Lung (tissue), 12 donors: Measurements from ENCODE around the gene SUPT4H1. TPM values are rescaled to one million over a fixed set of nuclear protein-coding genes. Genes with fewer than 3 reads are reported as not detected.

Experiments
- ATAC-seq: fragments of 200-7000 bp; cut with Tn5 transposase; one replicate; pipeline ENCODE4 v1.9.1; 2020; ENCODE audit warnings: moderate number of reproducible peaks; ENCODE audit not compliant: insufficient read depth, low FRiP score
- DNase-seq, 3 donors: peaks; one replicate each; pipeline ENCODE4 v3.0.0-alpha.2; 2013 to 2017
- H3K27ac ChIP-seq, 2 donors: one replicate each; pipeline ENCODE4 v1.5.1; 2013; ENCODE audit warnings: mild to moderate bottlenecking in 2 of 2, moderate library complexity in 2 of 2, control low read depth in 1 of 2, inconsistent platforms in 1 of 2, low read depth in 1 of 2, low read length in 1 of 2
- H3K27me3 ChIP-seq, 3 donors: one replicate each; pipeline ENCODE4 v1.5.1; 2013; ENCODE audit warnings: low read length in 2 of 3; ENCODE audit not compliant: control insufficient read depth in 3 of 3, insufficient read depth in 3 of 3
- H3K36me3 ChIP-seq, 4 donors: one replicate each; pipeline ENCODE4 v1.5.1; 2013; ENCODE audit warnings: low read length in 4 of 4, mild to moderate bottlenecking in 1 of 4, moderate library complexity in 1 of 4; ENCODE audit not compliant: control insufficient read depth in 4 of 4, insufficient read depth in 4 of 4
- H3K4me1 ChIP-seq, 5 donors: one replicate each; pipeline ENCODE4 v1.5.1; 2013; ENCODE audit warnings: low read length in 5 of 5, mild to moderate bottlenecking in 2 of 5, moderate library complexity in 1 of 5; ENCODE audit not compliant: control insufficient read depth in 5 of 5, insufficient read depth in 5 of 5
- H3K4me3 ChIP-seq: one replicate; pipeline ENCODE4 v1.5.1; 2013; ENCODE audit warnings: mild to moderate bottlenecking, control low read depth, moderate library complexity
- H3K9ac ChIP-seq, 2 donors: one replicate each; pipeline ENCODE4 v1.5.1; 2013; ENCODE audit warnings: low read length in 2 of 2, control low read depth in 1 of 2; ENCODE audit not compliant: insufficient read depth in 1 of 2
- H3K9me3 ChIP-seq, 4 donors: one replicate each; pipeline ENCODE4 v1.5.1; 2013; ENCODE audit warnings: low read length in 3 of 4, mild to moderate bottlenecking in 1 of 4, moderate library complexity in 1 of 4; ENCODE audit not compliant: control insufficient read depth in 4 of 4, insufficient read depth in 3 of 4
- CTCF ChIP-seq: IDR thresholded peaks from 2 replicates; pipeline ENCODE4 v1.5.1; 2012; ENCODE audit warnings: mild to moderate bottlenecking; ENCODE audit errors: control extremely low read depth, extremely low read depth
- WGBS, 2 donors: extraction: QIAGEN DNeasy Blood & Tissue Kit; methylation state at CpG; one replicate each; pipeline ENCODE4 v1.1.7; 2013; 5-methylcytosine and 5-hydroxymethylcytosine counted together
- polyA plus RNA-seq, 2 donors: library from polyadenylated mRNA; stranded (reverse); fragments of 200-250 nt; gene quantifications; one replicate each; pipeline ENCODE4 v1.2.1, GENCODE V29; 2013
- total RNA-seq, 2 donors: library from RNA; depleted of rRNA in 1 of 2; stranded (reverse); fragments of >200 nt in 1 of 2; gene quantifications; one replicate each; pipeline ENCODE4 v1.2.1, GENCODE V29; 2014 to 2021
- donor health status: control.
- donor health status: control.
- donor health status: Bipolar disorder and iron deficiency.
- donor health status: healthy.
- donor health status: DM: yes; HTN: yes; CAD: no.

SUPT4H1 gene
- total and polyA plus RNA-seq, 4 donors, result 54.6 to 97.5 (median 67.4) TPM

DNA sequence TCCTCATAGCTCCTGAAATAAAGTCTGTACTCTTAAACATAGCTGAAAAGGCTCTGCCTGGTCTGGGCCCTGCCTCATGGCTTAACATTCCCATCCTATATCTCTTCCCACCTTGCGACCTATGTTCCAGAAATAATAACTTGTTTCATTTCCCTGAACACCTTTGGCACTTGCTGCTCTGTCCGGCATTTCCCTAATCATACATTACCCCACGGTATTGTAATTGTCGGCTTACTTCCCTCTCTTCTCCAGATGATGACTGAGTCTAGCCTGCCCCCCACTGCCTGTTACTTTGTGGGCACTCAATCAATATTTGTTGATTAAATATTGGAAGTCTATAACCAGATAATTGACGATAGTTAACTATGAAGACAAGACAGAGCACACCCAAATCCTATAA, 23.3 kb upstream of the SUPT4H1 start:
- peaks cover 0 to 30% (median 6%) of the 10 kb centered on the region in 5 donors for H3K4me1 ChIP-seq
- H3K9me3 ChIP-seq, result no peaks in the 10 kb centered on the region
- no peak overlapping the region for H3K9ac ChIP-seq
- H3K4me3 ChIP-seq, result no peak overlapping the region
- DNase-seq (no peak), ATAC-seq (no peak)
- no peak for TF ChIP-seq CTCF
- no peak overlapping the region for H3K27ac ChIP-seq
- H3K27me3 ChIP-seq, result no peaks in the 10 kb centered on the region
- peaks cover 0 to 3% (median 1%) of the 10 kb centered on the region in 4 donors for H3K36me3 ChIP-seq
- WGBS, 2 donors, result 43 to 61% methylated on average over 5 of the region's 5 CpGs

- Histone ChIP-seq H3K36me3 (peaks cover 0 to 2% (median 0%) of the 10 kb centered on the region in 4 donors), H3K27me3 (no peaks in the 10 kb centered on the region), H3K4me3 (no peak overlapping the region), H3K4me1 (peaks cover 0 to 18% (median 5%) of the 10 kb centered on the region in 5 donors), H3K9me3 (no peaks in the 10 kb centered on the region), H3K27ac (no peak overlapping the region), H3K9ac (no peak overlapping the region)
- WGBS, 2 donors, result 100% methylated on average over 1 of the region's 1 CpG
- no peak for ATAC-seq
- no peak for TF ChIP-seq CTCF
- DNase-seq, result no peak
Observed at GRCh38 chr17:58373923-58374322, 21.9 kb upstream of the SUPT4H1 start.

DNA sequence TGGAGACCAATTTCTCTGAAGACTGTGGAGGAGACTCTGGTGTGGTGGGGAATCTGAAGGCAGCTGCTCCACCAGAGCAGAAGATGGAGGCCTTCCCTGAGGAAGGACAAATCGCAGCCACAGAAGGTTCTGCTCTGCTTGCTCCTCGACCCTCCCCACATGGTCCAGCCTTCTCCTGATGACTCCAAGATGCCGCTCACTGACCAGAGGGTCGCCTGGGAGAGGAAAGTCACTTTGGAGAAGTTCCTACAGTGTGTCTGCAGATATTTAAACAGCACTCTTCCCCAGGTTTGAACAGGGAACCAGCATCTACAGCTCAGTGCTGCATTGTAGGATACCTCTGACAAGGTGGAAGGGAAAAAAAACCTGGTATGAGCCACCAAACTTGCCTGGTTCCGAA, 21.0 kb upstream of the SUPT4H1 start:
- TF ChIP-seq CTCF, result no peak
- WGBS, 2 donors, result 91% methylated on average over 5 of the region's 5 CpGs
- H3K27ac ChIP-seq, result no peak overlapping the region

More for the DNA sequence above, 21.0 kb upstream of the SUPT4H1 start:
- ATAC-seq (no peak), DNase-seq (no peak)
- H3K4me3 ChIP-seq, result no peak overlapping the region
- H3K27me3 ChIP-seq, result no peaks in the 10 kb centered on the region
- peaks cover 0 to 16% (median 5%) of the 10 kb centered on the region in 5 donors for H3K4me1 ChIP-seq
- H3K9me3 ChIP-seq, result no peaks in the 10 kb centered on the region
- H3K9ac ChIP-seq, result no peak overlapping the region
- peaks cover 0 to 2% (median 0%) of the 10 kb centered on the region in 4 donors for H3K36me3 ChIP-seq
